Measurements from ENCODE around the gene HPN. TPM values are rescaled to one million over a fixed set of nuclear protein-coding genes. Genes with fewer than 3 reads are reported as not detected.
A peak's percentile ranks its signal among the peaks of the same experiment; 100 is the strongest.

HPN gene
- total and polyA plus RNA-seq, 2 of the 13 experiments (the other 11 are each of a cell fraction or from before 2014, with no cell fraction given): 46.7 to 261 TPM

- TF ChIP-seq ZNF609 (CRISPR knock-in tag; IDR thresholded peaks at IDR 0.05; ENCODE audit: borderline replicate concordance): peak; percentile 91; the same call in 1 of the 2 replicates
- TF ChIP-seq MTA1 (CRISPR knock-in tag; IDR thresholded peaks at IDR 0.05; ENCODE audit: borderline replicate concordance): peak; percentile 20; the same call in 1 of the 2 replicates
- no peak for TF ChIP-seq ZNF225 (CRISPR knock-in tag; IDR thresholded peaks at IDR 0.05)
- no peak for TF ChIP-seq SUZ12 (IDR thresholded peaks at IDR 0.05; ENCODE audit: low read depth, low read length)
- no peak for TF ChIP-seq SMAD9 (CRISPR knock-in tag; IDR thresholded peaks at IDR 0.05)
- TF ChIP-seq POLR2G (IDR thresholded peaks at IDR 0.05; ENCODE audit: low read depth, low read length): peak; percentile 65
- peak; percentile 81 for TF ChIP-seq HMG20A (CRISPR knock-in tag; IDR thresholded peaks at IDR 0.05; ENCODE audit: borderline replicate concordance)
- TF ChIP-seq SATB2 (CRISPR knock-in tag; IDR thresholded peaks at IDR 0.05): 0 out of 2 replicates have a peak, but pooled peaks have one; percentile 12
- no peak for TF ChIP-seq GZF1 (CRISPR knock-in tag; IDR thresholded peaks at IDR 0.05)
- TF ChIP-seq YY1 (IDR thresholded peaks at IDR 0.05; ENCODE audit: insufficient read depth, insufficient replicate concordance, low read depth, low read length): peak; percentile 10
- no peak for TF ChIP-seq ZNF513 (CRISPR knock-in tag; conservative IDR thresholded peaks at IDR 0.05)
- peak; percentile 79 for TF ChIP-seq IRF2 (CRISPR knock-in tag; IDR thresholded peaks at IDR 0.05)
- no peak for TF ChIP-seq ZNF160 (CRISPR knock-in tag; IDR thresholded peaks at IDR 0.05)
- no peak for TF ChIP-seq ZBTB37 (CRISPR knock-in tag; IDR thresholded peaks at IDR 0.05)
- TF ChIP-seq ZNF260 (CRISPR knock-in tag; IDR thresholded peaks at IDR 0.05; ENCODE audit: borderline replicate concordance, low read depth): no peak
- no peak for TF ChIP-seq NFRKB (IDR thresholded peaks at IDR 0.05)
- TF ChIP-seq KDM5A (IDR thresholded peaks at IDR 0.05; ENCODE audit: borderline replicate concordance, low read length): no peak
- TF ChIP-seq MED1 (CRISPR knock-in tag; IDR thresholded peaks at IDR 0.05): peak; percentile 86
- peak; percentile 45; the same call in 1 of the 2 replicates for TF ChIP-seq ZNF639 (CRISPR knock-in tag; conservative IDR thresholded peaks at IDR 0.05)
Observed at GRCh38 chr19:34994643-34995541, 46.6 kb upstream of the HPN start (continued).
